ENCODE measurements around the gene HSDL1.

- no peak for TF ChIP-seq CTCF (IDR thresholded peaks at IDR 0.05)
- no peak for TF ChIP-seq POLR2A (IDR thresholded peaks at IDR 0.05; ENCODE audit: low read length)
- no peak for TF ChIP-seq NFE2L2 (conservative IDR thresholded peaks at IDR 0.05; ENCODE audit: low read length)
- TF ChIP-seq HMGXB4 (CRISPR knock-in tag; IDR thresholded peaks at IDR 0.05; ENCODE audit: borderline replicate concordance) = no peak
- TF ChIP-seq HDAC2 (IDR thresholded peaks at IDR 0.05) = no peak
- no peak for TF ChIP-seq SREBF2 (IDR thresholded peaks at IDR 0.05)
- TF ChIP-seq PHF8 (IDR thresholded peaks at IDR 0.05; ENCODE audit: borderline replicate concordance, low read depth) = no peak
- TF ChIP-seq ZSCAN20 (CRISPR knock-in tag; IDR thresholded peaks at IDR 0.05) = no peak
- no peak for TF ChIP-seq ZFP36 (IDR thresholded peaks at IDR 0.05; ENCODE audit: borderline replicate concordance, partially characterized antibody)
- TF ChIP-seq RAD21 (conservative IDR thresholded peaks at IDR 0.05 in 1 of 2, IDR thresholded peaks at IDR 0.05 in 1 of 2) = no peak
- TF ChIP-seq MYC (IDR thresholded peaks at IDR 0.05; ENCODE audit: borderline replicate concordance, low read length) = no peak
- no peak for TF ChIP-seq CBX8 (IDR thresholded peaks at IDR 0.05)
Observed at GRCh38 chr16:84150926-84151325, 5.9 kb upstream of the HSDL1 start.
